IPS-15b (cell line): ENCODE data around the gene PODNL1.
"Not testable (repeated sequence)": the region's sequence is repeated elsewhere in the genome, so short reads cannot be mapped to it uniquely, and the experiment has no call there.

Source experiments
- H3K27me3 ChIP-seq: one replicate; pipeline ENCODE4 v1.6.1; 2013; ENCODE audit warnings: low read length; ENCODE audit not compliant: control insufficient read depth, insufficient read depth
- H3K36me3 ChIP-seq: one replicate; pipeline ENCODE4 v1.6.1; 2013; ENCODE audit warnings: low read length; ENCODE audit not compliant: control insufficient read depth, insufficient read depth
- H3K4me1 ChIP-seq: one replicate; pipeline ENCODE4 v1.6.1; 2013; ENCODE audit warnings: mild to moderate bottlenecking, low read length; ENCODE audit not compliant: control insufficient read depth, insufficient read depth
- H3K4me3 ChIP-seq: one replicate; pipeline ENCODE4 v1.5.1; 2013; ENCODE audit warnings: low read depth, low read length
- H3K9ac ChIP-seq: one replicate; pipeline ENCODE4 v1.6.1; 2013; ENCODE audit warnings: low read depth, mild to moderate bottlenecking, low read length
- H3K9me3 ChIP-seq: one replicate; pipeline ENCODE4 v1.6.1; 2013; ENCODE audit warnings: mild to moderate bottlenecking, low read length; ENCODE audit not compliant: control insufficient read depth, insufficient read depth

PODNL1 gene

DNA sequence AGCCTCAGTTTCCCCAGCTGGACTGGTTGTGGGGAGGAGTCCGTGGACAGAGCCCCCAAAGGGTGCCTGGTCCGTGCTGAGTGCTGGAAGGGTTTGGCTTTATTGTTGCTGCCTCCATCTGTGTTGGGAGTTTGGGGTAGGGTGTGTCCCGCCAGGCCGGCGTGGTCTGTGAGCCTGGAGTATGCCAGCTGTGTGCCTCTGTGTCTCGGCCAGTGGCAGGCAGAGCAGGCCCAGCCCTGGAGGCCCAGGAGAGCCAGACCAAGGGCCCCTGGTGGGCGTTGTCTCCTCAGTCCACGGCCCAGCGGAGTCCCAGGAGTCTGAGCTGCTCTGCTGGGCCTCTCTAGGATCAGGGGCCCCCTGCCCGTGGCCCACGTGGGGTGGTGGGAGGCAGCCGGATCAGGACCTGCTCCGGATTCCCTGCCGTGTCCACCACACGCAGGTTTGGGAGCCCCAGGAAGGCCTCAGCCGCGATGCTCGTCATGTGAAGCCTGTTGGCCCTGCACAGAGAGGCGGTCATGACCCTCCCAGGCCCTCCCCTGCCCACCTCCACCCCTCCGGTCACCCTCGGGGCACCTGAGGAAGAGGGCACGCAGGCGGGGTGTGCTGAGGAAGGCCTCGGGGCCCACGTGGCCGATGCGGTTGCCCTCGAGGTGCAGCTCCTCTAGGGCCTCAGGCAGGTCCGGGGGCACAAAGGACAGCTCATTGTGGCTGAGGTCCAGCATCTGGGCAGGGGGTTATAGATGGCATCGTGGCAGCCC, 6.6 kb downstream of the PODNL1 start:
- Histone ChIP-seq H3K9ac (no peak overlapping the region), H3K36me3 (peaks cover 20% of the 10 kb centered on the region), H3K9me3 (no peaks in the 10 kb centered on the region), H3K4me3 (no peak overlapping the region), H3K4me1 (peaks cover 2% of the 10 kb centered on the region), H3K27me3 (no peaks in the 10 kb centered on the region)

DNA sequence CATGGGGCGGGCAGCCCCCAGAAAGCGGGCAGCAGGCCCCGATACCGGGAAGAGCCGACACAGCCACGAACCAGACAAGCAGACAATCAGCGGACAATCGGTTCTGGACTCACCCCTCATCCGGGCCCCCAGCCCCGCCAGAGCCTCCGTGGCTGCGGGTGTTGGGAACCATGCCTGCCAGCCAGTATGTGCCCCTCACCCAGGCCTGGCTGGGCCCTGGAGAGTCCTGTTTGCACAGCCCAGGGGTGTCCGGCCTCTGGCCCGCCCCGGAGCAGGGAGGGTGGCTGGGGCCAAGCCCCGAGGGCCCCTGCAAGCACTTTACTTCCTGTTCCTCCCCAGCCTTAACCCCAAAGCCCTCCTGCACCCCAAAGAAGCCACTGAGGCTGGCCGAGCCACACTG, 7.8 kb downstream of the PODNL1 start:
- Histone ChIP-seq H3K9ac (no peak overlapping the region), H3K36me3 (peaks cover 26% of the 10 kb centered on the region), H3K4me1 (no peaks in the 10 kb centered on the region), H3K9me3 (no peaks in the 10 kb centered on the region), H3K4me3 (no peak overlapping the region), H3K27me3 (no peaks in the 10 kb centered on the region)

DNA sequence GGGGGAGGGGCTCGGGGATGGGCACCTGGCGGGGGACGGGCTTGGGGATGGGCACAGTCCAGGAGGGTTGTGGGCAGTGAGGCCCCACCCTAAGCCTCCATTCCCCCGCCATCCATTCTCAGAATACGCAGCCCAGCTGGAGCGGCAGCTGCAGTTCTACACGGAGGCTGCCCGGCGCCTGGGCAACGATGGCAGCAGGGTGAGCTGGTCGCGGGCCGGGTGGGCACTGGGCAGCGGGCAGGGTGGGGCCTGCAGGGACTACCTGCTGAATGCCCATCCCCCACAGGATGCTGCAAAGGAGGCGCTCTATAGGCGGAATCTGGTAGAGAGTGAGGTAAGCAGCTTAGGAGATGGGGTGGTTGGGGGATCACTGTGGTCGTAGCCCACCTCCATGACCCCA, 8.3 kb downstream of the PODNL1 start:
- no peaks in the 10 kb centered on the region for H3K27me3 ChIP-seq
- no peaks in the 10 kb centered on the region for H3K9me3 ChIP-seq
- H3K4me1 ChIP-seq, result no peaks in the 10 kb centered on the region
- no peak overlapping the region for H3K4me3 ChIP-seq
- H3K36me3 ChIP-seq, result peaks cover 26% of the 10 kb centered on the region
- no peak overlapping the region for H3K9ac ChIP-seq

DNA sequence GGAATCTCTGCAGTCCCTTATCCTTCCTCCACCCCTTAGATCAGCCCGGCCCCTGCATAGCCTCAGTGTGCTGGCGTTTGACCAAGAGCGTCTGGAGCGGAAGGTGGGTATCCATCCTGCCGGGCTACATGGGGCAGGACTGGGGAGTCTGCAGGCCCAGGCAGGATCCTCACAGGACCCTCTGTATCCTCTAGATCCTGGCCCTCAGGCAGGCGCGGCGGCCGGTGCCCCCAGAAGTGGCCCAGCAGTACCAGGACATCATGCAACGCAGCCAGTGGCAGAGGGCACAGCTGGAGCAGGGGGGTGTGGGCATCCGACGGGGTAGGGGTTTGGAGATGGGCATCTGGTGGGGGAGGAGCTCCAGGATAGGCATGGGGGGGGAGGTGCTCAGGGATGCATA, 8.9 kb downstream of the PODNL1 start:
- peaks cover 26% of the 10 kb centered on the region for H3K36me3 ChIP-seq
- H3K4me1 ChIP-seq, result no peaks in the 10 kb centered on the region
- no peak overlapping the region for H3K9ac ChIP-seq
- no peaks in the 10 kb centered on the region for H3K9me3 ChIP-seq
- no peak overlapping the region for H3K4me3 ChIP-seq
- no peaks in the 10 kb centered on the region for H3K27me3 ChIP-seq

DNA sequence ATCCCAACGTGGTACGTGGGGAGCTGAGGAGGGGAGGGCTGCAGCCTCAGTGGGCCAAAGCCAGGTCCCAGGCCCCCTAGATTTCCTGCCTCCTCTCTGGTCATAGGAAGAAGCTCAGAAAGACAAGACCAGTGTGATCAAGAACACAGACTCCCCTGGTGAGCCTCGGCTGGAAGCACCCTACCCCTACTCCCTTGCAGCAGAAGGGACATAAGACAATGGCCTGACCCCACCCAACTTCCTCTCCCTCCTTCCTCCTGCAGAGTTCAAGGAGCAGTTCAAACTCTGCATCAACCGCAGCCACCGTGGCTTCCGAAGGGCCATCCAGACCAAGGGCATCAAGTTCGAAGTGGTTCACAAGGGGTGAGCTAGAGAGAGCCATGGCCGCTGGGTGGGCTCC, 11.5 kb downstream of the PODNL1 start:
- Histone ChIP-seq H3K9me3 (no peaks in the 10 kb centered on the region), H3K4me3 (no peak overlapping the region), H3K9ac (no peak overlapping the region), H3K4me1 (no peaks in the 10 kb centered on the region), H3K27me3 (no peaks in the 10 kb centered on the region), H3K36me3 (peaks cover 37% of the 10 kb centered on the region)

DNA sequence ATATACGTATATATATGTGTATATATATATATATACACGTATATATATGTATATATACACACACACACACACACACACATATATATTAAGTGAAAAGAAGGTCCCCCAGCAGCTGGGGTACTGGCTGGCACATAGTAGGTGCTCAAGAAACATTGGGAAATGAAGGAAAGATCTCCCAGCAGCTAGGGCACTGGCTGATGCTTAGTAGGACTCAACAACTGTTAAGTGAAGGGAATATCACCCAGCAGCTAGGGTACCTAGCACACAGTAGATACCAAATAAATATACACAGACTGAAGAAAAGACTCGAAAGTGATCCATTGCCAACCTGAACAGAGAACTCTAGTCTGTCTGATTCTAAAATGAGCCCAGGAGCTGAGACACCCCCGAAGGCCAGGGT, 12.2 kb downstream of the PODNL1 start:
- Histone ChIP-seq H3K9ac (no peak overlapping the region), H3K36me3 (peaks cover 44% of the 10 kb centered on the region), H3K27me3 (no peaks in the 10 kb centered on the region), H3K4me3 (no peak overlapping the region), H3K9me3 (no peaks in the 10 kb centered on the region), H3K4me1 (no peaks in the 10 kb centered on the region)

DNA sequence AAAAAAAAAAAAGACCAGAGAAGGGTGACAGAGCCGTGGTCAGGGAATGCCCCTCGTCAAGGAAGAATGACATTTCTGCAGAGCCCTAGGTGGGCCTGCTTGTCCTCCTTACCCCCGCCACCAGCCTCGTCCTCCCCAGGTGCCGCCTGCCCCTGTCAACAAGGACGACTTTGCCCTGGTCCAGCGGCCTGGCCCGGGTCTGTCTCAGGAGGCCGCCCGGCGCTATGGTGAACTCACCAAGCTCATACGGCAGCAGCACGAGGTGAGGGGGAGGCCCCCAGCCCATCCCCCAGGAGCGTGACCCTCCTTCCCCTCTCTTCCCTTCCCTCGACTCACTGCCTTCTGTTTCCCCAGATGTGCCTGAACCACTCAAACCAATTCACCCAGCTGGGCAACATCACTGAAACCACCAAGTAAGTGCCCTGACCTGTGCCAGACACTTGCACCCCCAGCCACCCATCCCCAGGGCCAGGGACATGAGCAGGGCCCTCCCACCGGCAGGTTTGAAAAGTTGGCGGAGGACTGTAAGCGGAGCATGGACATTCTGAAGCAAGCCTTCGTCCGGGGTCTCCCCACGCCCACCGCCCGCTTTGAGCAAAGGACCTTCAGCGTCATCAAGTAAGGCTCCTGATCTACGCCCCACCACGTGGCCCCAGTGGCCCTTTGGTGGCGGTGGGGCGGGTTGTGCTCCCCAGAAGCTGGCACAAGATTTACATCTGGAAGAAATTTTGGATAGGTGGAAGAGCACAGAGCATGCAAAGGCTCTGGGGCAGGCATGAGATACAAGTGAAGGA, 14.8 kb downstream of the PODNL1 start:
- H3K9ac ChIP-seq, result no peak overlapping the region
- no peaks in the 10 kb centered on the region for H3K27me3 ChIP-seq
- H3K4me1 ChIP-seq, result no peaks in the 10 kb centered on the region
- no peak overlapping the region for H3K4me3 ChIP-seq
- H3K9me3 ChIP-seq, result no peaks in the 10 kb centered on the region
- peaks cover 53% of the 10 kb centered on the region for H3K36me3 ChIP-seq

DNA sequence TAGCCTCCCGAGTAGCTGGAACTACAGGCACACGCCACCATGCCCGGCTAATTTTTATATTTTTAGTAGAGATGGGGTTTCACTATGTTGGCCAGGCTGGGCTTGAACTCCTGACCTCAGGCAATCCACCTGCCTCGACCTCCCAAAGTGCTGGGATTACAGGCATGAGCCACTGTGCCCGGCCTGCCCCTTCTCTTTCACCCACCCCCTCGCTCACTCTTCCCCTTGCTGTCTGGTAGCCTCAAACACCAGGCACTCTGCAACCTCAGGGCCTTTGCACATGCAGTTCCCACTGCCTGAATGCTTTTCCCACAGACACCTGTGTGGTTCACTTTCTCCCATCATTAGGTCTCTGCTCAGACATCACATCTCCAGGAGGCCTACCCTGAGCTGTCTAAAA, 16.1 kb downstream of the PODNL1 start:
- not testable (repeated sequence) for H3K4me1 ChIP-seq, H3K27me3 ChIP-seq, H3K4me3 ChIP-seq, H3K9ac ChIP-seq, H3K9me3 ChIP-seq
- H3K36me3 ChIP-seq, result peaks cover 45% of the 10 kb centered on the region

DNA sequence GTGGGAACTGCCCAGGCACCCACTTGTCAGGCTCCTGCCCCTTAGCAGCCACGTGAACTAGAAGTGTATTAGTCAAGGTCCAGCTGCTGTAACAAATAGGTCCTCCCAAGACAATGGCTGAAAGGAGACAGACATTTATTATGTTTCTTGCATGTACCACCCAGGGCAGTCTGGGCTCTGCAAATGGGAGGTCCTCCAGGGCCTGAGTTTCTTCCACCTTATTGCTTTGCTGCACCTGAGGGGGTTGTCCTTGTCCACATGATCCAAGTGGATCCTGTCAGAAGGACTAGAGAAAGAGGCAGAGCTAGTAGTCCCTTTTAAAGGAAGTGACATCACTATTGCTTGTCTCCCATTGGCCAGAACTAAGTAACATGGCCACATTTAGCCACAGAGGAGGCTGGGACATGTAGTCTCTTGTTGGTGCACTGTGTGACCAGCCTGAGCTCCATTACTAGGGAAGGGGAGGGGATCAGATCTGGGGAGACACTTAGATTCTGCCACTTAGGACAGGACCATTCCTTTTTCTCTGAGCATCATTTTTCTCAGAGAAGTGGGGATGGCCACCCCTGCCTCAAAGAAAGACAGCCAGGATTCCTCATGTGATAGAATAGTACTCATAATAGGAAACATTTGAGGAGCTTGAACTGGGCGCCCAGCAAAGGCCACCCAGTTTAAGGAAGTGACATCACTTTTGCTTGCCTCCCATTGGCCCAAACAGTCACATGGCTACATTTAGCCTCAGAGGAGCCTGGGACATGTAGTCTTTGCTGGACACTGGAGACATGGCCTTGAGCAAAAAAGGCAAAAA, 17.1 kb downstream of the PODNL1 start:
- Histone ChIP-seq H3K36me3 (peaks cover 35% of the 10 kb centered on the region), H3K4me1 (no peaks in the 10 kb centered on the region), H3K9me3 (no peaks in the 10 kb centered on the region)

DNA sequence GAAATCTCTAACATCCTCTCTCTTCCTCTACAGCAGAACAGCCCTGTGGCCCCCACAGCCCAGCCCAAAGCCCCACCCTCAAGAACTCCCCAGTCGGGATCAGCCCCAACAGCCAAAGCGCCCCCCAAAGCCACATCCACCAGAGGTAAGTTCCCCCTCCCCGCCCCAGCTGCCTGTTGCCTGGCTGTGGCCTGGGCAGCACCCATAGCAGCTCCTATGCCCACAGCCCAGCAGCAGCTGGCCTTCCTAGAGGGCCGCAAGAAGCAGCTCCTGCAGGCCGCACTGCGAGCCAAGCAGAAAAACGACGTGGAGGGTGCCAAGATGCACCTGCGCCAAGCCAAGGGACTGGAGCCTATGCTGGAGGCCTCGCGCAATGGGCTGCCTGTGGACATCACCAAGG, 17.7 kb downstream of the PODNL1 start:
- Histone ChIP-seq H3K4me3 (no peak overlapping the region), H3K9ac (no peak overlapping the region), H3K27me3 (no peaks in the 10 kb centered on the region), H3K4me1 (no peaks in the 10 kb centered on the region), H3K36me3 (peaks cover 34% of the 10 kb centered on the region), H3K9me3 (no peaks in the 10 kb centered on the region)

More for the DNA sequence above, 17.1 kb downstream of the PODNL1 start:
- Histone ChIP-seq H3K4me3 (no peak overlapping the region), H3K27me3 (no peaks in the 10 kb centered on the region), H3K9ac (no peak overlapping the region)

DNA sequence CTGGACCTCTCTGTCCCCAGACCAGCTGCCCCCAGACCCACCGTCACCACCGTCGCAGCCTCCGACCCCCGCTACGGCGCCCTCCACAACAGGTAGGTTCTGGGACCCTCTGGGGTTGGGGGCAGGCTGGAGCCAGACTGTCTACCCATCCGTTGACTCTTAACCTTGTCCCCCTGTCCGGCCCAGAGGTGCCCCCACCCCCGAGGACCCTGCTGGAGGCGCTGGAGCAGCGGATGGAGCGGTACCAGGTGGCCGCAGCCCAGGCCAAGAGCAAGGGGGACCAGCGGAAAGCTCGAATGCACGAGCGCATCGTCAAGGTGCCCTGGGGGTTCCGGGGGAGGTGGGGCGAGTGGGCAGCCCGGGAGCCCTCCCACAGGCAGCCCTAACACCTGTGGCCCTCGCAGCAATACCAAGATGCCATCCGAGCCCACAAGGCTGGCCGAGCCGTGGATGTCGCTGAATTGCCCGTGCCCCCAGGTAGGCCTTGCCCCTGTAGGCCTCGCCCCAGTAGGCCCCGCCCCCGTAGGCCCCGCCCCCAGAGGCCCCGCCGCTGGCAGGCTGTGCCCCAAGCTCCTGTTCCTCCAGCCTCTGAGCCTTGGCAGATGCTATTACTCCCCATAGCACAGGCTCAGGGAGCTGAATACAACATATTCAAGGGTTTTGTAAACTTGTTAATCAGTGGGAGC, 19.3 kb downstream of the PODNL1 start:
- peaks cover 37% of the 10 kb centered on the region for H3K36me3 ChIP-seq
- H3K9me3 ChIP-seq, result no peaks in the 10 kb centered on the region
- no peak overlapping the region for H3K9ac ChIP-seq
- no peak overlapping the region for H3K4me3 ChIP-seq
- no peaks in the 10 kb centered on the region for H3K4me1 ChIP-seq
- H3K27me3 ChIP-seq, result no peaks in the 10 kb centered on the region
